GM19372 (cell line): ENCODE data around the gene HOXC6.
"Not testable (repeated sequence)": the region's sequence is repeated elsewhere in the genome, so short reads cannot be mapped to it uniquely, and the experiment has no call there.

ENCODE experiments used
- ATAC-seq: cut with Tn5 transposase; IDR thresholded peaks from one replicate; pipeline ENCODE4 v1.9.1; 2021; ENCODE audit warnings: mild to moderate bottlenecking, low read depth, moderate library complexity; ENCODE audit not compliant: unreplicated experiment

The HOXC6 gene

GRCh38 chr12:54077843-54078242 is 49.6 kb downstream of the HOXC6 start:
- ATAC-seq, result not testable (repeated sequence)

- ATAC-seq, result not testable (repeated sequence)
These were observed 50.9 kb downstream of the HOXC6 start for GRCh38 chr12:54079115-54079514.
